Erythroblast (primary cell): Measurements from ENCODE around the gene SLC2A13.

Source experiments
- GATA1 ChIP-seq: IDR thresholded peaks from 2 replicates; pipeline ENCODE4 v1.6.1; 2011; ENCODE audit warnings: low read depth, mild to moderate bottlenecking, control low read depth, low read length, moderate library complexity
- POLR2A ChIP-seq: IDR thresholded peaks from 2 replicates; pipeline ENCODE4 v1.6.1; 2011; ENCODE audit warnings: mild to moderate bottlenecking, low read length

- TF ChIP-seq POLR2A (no peak), GATA1 (no peak)
Measured at GRCh38 chr12:39839072-39839471, 266.8 kb downstream of the SLC2A13 start.
